Pancreas (tissue), 10 donors: ENCODE measurements around the gene BZW1. TPM values are rescaled to one million over a fixed set of nuclear protein-coding genes. Genes with fewer than 3 reads are reported as not detected.

Experiments used
- ATAC-seq, 4 donors: fragments of 200-7000 bp; cut with Tn5 transposase; one replicate each; pipeline versions ENCODE4 v1.8.0 to v1.9.1; 2020; ENCODE audit warnings: mild to moderate bottlenecking in 4 of 4, moderate library complexity in 4 of 4
- DNase-seq, 6 donors: peaks; one replicate each; pipeline ENCODE4 v3.0.0-alpha.2; 2020
- FAIRE-seq: peaks from 2 replicates; lab custom pipeline; 2012; peaks lifted over from hg19 to GRCh38; lab: Jason Lieb, UNC
- H3K27ac ChIP-seq, 4 donors: fragments of 200-600 bp; sonication (generic); 1 replicate in 3 of 4; 2 replicates in 1 of 4; pipeline versions ENCODE4 v1.5.0 to v1.8.0; 2020
- H3K27me3 ChIP-seq, 4 donors: fragments of 200-600 bp; one replicate each; pipeline ENCODE4 v1.8.0; 2021
- H3K36me3 ChIP-seq, 3 donors: fragments of 200-600 bp; sonication (generic) in 1 of 3; one replicate each; pipeline versions ENCODE4 v1.5.0 to v1.8.0; 2020 to 2021
- H3K4me1 ChIP-seq, 3 donors: fragments of 200-600 bp; one replicate each; pipeline ENCODE4 v1.8.0; 2021
- H3K4me3 ChIP-seq, 4 donors: fragments of 200-600 bp; sonication (generic) in 2 of 4; one replicate each; pipeline versions ENCODE4 v1.5.0 to v1.8.0; 2020 to 2021
- H3K9me3 ChIP-seq, 4 donors: fragments of 200-600 bp; one replicate each; pipeline ENCODE4 v1.8.0; 2021
- CTCF ChIP-seq, 4 donors: fragments of 200-600 bp; sonication (generic) in 3 of 4; IDR thresholded peaks; one replicate each; pipeline versions ENCODE4 v1.5.0 to v1.8.0; 2021; ENCODE audit warnings: antibody characterized with exemption in 4 of 4
- WGBS, 2 donors: extraction: QIAGEN DNeasy Blood & Tissue Kit; methylation state at CpG; one replicate each; pipeline ENCODE4 v1.1.7; 2013; 5-methylcytosine and 5-hydroxymethylcytosine counted together
- intact Hi-C, 3 donors: fragments of 100-400 bp; cut with DNase I; formaldehyde crosslinking; loops; one replicate each; pipeline versions ENCODE4 v1.11.1 to v1.14.2; 2022
- polyA plus RNA-seq, 2 donors: library from polyadenylated mRNA; stranded (reverse); fragments of 200-250 nt; gene quantifications; one replicate each; pipeline ENCODE4 v1.2.3, GENCODE V29; 2013
- total RNA-seq, 6 donors: library from RNA; stranded (reverse); fragmentation: NEBNext Ultra II Directional in 4 of 6; extraction: Animal tissue kit (Norgen Biotek cat#: 25700) in 4 of 6; gene quantifications; one replicate each; pipeline versions ENCODE4 v1.2.1 to v1.2.4, GENCODE V29; 2021 to 2023
- donor health status: healthy with polysubstance abuse.
- donor health status: DM: no; HTN: no; CAD: no; lungs with moderate emphysema.
- donor health status: DM: no; HTN: no; CAD: no.
- donor health status: control.
- donor health status: control.
- donor health status: Bipolar disorder and iron deficiency.
- donor health status: DM: yes; HTN: yes; CAD: no.
- donor health status: DM: no; HTN: no; CAD: no.
- donor health status: DM: no; HTN: no; CAD: no.
- donor health status: DM: yes; HTN: yes; CAD: no.

The BZW1 gene
- total and polyA plus RNA-seq, 8 donors = 9.7 to 85.7 (median 50.4) TPM

- no peaks in the 10 kb centered on the region for H3K9me3 ChIP-seq
- no peak overlapping the region for H3K4me3 ChIP-seq
- H3K4me1 ChIP-seq = peaks cover 0 to 31% (median 26%) of the 10 kb centered on the region in 3 donors
- WGBS, 2 donors = 81 to 92% methylated on average over 8 of the region's 8 CpGs
- H3K27me3 ChIP-seq = no peaks in the 10 kb centered on the region
- intact Hi-C loops = no loop called here
- FAIRE-seq (no peak), ATAC-seq (no peak), DNase-seq (no peak)
- H3K36me3 ChIP-seq = peaks cover 5 to 84% (median 71%) of the 10 kb centered on the region in 3 donors
- H3K27ac ChIP-seq = no peak overlapping the region
- TF ChIP-seq CTCF (IDR thresholded peaks at IDR 0.05) = no peak
These were observed 45.1 kb downstream of the BZW1 start for GRCh38 chr2:200856806-200857205.

- H3K4me3 ChIP-seq = peak overlapping the region in 2 of 4 donors; percentile 85 to 88
- FAIRE-seq (no peak), ATAC-seq (no peak), DNase-seq (peak in 1 of 6 donors; percentile 38)
- H3K4me1 ChIP-seq = peaks cover 0 to 34% (median 30%) of the 10 kb centered on the region in 3 donors
- no peaks in the 10 kb centered on the region for H3K9me3 ChIP-seq
- peaks cover 3 to 50% (median 40%) of the 10 kb centered on the region in 3 donors for H3K36me3 ChIP-seq
- H3K27me3 ChIP-seq = no peaks in the 10 kb centered on the region
- WGBS, 2 donors = 8% methylated on average over 12 of the region's 12 CpGs
- no peak for TF ChIP-seq CTCF (IDR thresholded peaks at IDR 0.05)
- H3K27ac ChIP-seq = peak overlapping the region in 2 of 4 donors; percentile 100
- intact Hi-C loops = no loop called here
These were observed 48.5 kb downstream of the BZW1 start for GRCh38 chr2:200860092-200860795.

GRCh38 chr2:200861617-200862155 is 50.0 kb downstream of the BZW1 start:
- ATAC-seq = no peak
- TF ChIP-seq CTCF (IDR thresholded peaks at IDR 0.05) = no peak
- DNase-seq = no peak
- no peak for FAIRE-seq
- H3K36me3 ChIP-seq = peaks cover 0 to 36% (median 27%) of the 10 kb centered on the region in 3 donors
- H3K9me3 ChIP-seq = no peaks in the 10 kb centered on the region
- H3K4me3 ChIP-seq = peak overlapping the region; percentile 68 to 88 (median 80)
- intact Hi-C loops = no loop called here
- H3K4me1 ChIP-seq = peaks cover 0 to 35% (median 35%) of the 10 kb centered on the region in 3 donors
- H3K27ac ChIP-seq = peak overlapping the region in 2 of 4 donors; percentile 100
- no peaks in the 10 kb centered on the region for H3K27me3 ChIP-seq
- 0 to 2% methylated on average over 4 of the region's 4 CpGs for WGBS, 2 donors

GRCh38 chr2:200862532-200863000 is 50.9 kb downstream of the BZW1 start:
- ATAC-seq (peak in 2 of 4 donors; percentile 3 to 5), FAIRE-seq (no peak), DNase-seq (peak in 3 of 6 donors; percentile 21 to 49 (median 37))
- TF ChIP-seq CTCF (IDR thresholded peaks at IDR 0.05) = no peak
- H3K27me3 ChIP-seq = no peaks in the 10 kb centered on the region
- 0 to 1% methylated on average over 13 of the region's 13 CpGs for WGBS, 2 donors
- peak overlapping the region in 3 of 4 donors; percentile 100 for H3K27ac ChIP-seq
- peaks cover 0 to 27% (median 18%) of the 10 kb centered on the region in 3 donors for H3K36me3 ChIP-seq
- intact Hi-C loops = no loop called here
- H3K4me1 ChIP-seq = peaks cover 0 to 36% (median 35%) of the 10 kb centered on the region in 3 donors
- H3K4me3 ChIP-seq = peak overlapping the region; percentile 68 to 88 (median 80)
- H3K9me3 ChIP-seq = no peaks in the 10 kb centered on the region
